8988T (cell line): ENCODE measurements around the gene CCDC169.
"Not testable (repeated sequence)": the region's sequence is repeated elsewhere in the genome, so short reads cannot be mapped to it uniquely, and the experiment has no call there.

Experiments used
- DNase-seq: peaks from one replicate; pipeline ENCODE4 v3.0.0; 2011

CCDC169 gene

DNA sequence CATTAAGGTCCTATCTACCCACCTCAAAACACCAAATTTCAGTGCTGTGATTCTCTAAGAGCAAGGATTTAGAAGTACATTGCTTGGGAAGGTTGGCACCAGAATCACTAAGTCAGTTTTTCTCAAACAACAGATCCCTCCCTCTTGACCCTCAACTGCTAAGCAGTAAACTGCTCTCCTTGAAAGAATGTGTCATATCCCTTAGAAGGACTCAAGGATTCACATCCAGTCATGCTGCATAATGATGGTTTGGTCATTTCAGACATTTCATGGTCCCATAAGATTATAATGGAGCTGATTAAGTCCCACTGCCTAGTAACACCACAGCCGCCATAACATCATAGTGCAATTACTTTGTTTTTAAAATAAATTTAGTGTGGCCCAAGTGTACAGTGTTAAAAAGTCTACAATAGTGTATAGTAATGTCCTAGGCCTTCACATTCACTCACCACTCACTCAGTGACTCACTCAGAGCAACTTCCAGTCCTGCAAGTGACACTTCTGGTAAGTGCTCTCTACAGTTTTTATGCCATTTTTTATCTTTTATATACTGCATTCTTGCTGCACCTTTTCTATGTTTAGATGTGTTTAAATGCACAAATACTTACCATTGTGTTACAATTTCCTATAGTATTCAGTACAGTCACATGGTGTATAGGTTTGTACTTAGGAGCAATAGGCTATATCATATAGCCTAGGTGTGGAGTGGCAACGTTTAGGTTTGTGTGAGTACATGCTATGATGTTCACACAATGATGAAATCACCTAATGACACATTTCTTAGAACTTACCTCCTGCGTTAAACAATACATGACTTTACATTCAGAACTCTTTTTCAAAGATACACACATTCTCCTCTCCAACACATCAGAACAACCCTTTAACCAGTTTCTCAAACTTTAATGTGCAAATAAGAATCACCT, 15.7 kb upstream of the CCDC169 start:
- no peak for DNase-seq

- no peak for DNase-seq
Observed at GRCh38 chr13:36310417-36311108, 12.9 kb upstream of the CCDC169 start.

DNA sequence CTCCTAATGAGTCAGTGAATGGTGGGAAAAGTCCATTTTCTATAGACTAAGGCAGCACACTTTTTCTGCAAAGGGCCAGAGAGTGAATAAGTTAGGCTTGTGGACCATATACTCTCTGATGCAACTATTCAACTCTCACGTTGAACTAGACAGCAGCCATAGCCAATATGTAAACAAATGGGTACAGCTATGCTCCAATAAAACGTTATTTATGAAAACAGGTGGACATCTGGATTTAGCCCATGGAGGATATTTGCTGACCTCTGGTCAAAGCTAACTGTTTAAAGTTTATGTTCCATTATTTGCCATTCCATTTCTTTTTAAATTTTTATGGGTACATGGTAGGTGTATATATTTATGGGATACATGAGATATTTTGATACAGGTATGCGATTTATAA, 4.7 kb upstream of the CCDC169 start:
- no peak for DNase-seq

DNA sequence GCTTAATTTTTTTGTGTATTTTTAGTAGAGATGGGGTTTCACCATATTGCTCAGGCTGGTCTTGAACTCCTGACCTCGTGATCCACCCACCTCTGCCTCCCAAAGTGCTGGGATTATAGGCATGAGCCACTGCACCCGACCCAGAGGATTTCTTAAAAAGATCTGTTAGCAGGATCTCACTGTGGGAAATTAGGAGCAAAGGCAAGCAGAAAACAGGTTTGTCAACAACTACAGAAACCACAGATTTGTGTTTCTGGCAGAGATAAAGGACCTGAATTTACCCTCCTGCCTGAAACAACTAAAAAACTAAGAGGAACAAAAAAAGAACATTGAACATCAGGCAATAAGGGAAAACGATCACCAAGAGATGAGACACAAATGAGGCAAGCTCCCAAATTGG, 1.9 kb upstream of the CCDC169 start:
- not testable (repeated sequence) for DNase-seq

- no peak for DNase-seq
Observed at GRCh38 chr13:36298535-36299068, 988 bp upstream of the CCDC169 start.

DNA sequence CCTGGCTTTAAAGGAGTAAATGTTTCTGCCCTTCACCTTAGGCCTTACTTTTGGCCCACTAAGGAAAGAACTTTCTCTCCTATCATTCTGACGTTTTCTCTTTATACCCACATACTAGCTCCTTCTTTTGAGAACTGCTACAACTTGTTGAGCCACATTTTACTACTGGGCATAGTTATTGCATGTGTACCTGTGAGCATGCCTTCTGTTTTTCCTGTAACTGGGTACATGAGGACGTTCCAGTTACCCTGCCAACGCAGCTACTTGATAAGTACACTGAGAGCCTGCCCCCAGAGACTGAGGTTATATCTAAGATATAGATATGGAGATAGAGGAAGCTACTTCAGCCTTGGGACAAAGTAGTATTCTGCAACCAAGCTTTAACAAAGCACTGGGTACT, 3.5 kb downstream of the CCDC169 start:
- no peak for DNase-seq

DNA sequence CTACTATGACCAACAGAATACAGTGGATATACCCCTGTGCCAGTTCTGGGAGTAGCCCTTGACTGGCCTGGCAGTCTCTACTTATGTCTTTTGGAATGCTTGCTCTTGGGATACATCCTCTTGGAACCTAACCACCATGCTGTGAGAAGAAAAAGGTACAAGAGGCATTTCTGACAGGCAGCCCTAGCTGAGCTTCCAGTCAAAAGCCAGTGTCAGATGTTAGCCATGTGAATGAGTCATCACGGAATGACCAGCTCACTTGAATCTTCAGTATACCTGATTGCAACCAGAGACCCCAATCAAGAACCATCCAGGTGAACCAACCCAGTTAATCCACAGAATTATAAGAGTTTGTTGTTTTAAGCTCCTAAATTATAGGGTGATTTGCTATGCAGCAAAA, 4.1 kb downstream of the CCDC169 start:
- no peak for DNase-seq

DNA sequence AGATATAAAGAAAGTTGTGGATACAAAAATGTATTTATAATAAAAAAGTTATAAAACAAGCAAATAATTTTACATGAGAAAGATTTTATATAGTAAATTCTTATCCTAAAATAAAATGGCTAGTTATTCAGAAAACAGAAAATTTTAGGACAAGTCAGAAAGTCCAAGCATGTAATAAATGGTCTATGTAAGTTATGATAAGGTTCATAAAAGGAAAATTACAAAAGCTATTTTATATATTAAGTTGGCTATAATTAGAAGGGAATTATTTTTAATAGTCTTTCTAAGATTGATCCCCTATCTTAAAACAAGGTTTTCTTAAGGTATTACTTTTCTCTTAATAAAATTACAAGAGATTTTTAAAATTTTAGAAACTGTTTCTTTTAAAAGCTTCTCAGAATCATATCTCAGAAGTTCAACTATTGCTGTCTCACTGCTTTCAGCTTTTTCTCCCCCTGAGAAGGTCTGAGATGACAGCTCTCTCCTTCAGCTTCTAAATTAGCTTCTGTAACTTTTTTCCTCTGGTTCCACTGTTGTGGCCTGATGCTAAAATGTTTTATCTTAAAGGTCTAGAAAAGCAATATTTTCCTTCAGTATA, 8.7 kb downstream of the CCDC169 start:
- DNase-seq: no peak

DNA sequence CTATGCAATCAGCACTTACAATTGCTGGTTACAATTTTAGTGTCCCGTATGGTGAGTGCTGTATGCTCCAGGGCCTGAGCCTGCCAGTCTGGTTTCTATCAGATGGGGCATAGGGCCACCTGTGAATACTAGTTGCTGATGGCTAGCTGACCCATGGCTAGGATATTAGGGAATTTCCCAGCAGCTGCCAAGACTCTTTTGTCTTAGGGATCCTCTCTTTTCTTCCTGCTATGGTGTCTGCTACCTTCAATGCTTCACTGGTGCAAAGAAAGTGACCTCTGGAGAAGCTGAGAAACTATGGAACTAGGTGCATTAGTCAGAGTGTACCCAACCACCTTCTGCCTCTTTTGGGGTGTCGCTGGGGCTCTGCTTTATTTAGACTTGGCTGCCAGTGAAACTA, 11.6 kb downstream of the CCDC169 start:
- DNase-seq: no peak

DNA sequence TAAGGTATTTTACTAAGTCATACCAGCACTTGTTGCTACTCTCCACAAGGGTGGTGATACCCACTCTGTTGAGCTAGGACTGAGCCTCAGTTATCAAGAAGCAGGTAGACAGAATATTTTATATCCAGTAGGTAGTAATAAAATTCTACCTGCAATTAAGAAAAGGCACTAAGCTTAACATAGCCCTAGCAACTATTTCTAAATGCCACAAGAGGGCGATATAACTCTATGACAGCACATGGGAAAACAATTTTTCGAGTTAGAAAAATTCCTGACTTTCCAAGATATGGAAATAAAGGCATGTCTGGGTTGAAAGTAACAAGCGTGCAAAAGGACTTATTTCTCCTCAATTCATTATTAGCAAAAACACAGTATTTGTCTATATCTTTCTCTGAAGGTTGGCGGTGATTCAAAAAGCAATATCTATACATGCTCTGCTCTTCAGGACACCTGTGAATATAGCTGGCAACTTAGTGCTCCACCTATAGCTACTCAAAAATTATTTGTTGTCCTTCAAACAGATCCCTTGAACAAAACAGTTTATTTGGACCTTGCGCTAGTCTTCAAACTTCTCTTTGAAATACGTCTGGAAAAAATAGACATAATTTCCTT, 14.7 kb downstream of the CCDC169 start:
- DNase-seq: no peak

- DNase-seq: no peak
Observed at GRCh38 chr13:36275190-36276002, 22.2 kb downstream of the CCDC169 start.

DNA sequence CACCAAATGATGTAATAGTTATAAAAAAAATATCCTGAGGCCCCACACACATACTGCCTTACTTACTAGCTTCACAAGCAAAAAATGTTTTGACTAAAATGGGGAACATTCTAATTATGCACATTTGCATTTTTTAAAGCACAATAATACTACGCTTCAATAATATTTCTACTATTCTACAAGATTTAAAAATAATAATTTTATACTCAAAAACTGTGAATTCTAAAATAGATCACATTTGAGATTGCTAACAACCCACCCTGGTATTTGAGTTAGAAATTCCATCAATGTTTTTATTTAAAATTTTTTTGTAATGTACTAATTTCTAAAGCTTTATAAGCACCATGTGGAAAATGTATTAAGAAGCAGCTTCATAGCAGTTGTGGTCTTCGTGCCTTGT, 24.2 kb downstream of the CCDC169 start:
- no peak for DNase-seq

DNA sequence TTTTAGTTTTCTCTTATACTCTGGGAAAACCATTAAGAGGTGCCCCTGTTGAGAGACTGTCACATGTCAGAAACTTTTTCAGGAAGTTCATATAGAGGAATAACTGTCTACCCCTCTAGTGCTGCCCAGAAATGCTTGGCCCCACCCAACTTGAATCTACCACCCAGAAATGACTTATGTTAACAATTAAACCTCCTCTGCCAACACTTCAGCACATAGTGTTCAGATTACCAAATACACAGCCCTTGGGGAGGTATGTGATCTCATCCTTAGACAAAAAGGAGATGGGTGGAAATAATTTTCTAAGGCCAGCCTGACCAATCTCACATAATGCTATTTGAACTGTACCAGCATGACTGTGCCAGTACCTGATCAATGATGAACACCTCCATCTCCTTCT, 35.6 kb downstream of the CCDC169 start:
- DNase-seq: no peak

DNA sequence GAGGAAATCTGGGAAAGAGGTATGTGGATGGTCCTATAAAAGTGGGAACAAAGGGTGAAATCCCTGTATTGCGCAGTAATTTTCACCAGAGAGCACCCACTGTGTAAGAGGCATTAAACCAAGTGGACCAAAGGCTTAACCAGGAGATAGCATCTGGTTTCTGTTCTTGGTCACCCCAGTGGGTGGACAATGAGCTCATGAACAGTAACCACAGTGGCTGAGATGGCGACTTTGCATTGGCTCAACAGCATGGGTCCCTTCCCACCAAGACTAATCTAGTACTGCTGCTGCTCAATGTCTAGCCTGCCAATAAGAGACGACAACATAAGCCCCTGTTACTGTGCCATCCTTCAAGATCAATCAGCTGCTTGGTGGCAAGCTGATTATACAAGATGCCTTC, 36.6 kb downstream of the CCDC169 start:
- no peak for DNase-seq

DNA sequence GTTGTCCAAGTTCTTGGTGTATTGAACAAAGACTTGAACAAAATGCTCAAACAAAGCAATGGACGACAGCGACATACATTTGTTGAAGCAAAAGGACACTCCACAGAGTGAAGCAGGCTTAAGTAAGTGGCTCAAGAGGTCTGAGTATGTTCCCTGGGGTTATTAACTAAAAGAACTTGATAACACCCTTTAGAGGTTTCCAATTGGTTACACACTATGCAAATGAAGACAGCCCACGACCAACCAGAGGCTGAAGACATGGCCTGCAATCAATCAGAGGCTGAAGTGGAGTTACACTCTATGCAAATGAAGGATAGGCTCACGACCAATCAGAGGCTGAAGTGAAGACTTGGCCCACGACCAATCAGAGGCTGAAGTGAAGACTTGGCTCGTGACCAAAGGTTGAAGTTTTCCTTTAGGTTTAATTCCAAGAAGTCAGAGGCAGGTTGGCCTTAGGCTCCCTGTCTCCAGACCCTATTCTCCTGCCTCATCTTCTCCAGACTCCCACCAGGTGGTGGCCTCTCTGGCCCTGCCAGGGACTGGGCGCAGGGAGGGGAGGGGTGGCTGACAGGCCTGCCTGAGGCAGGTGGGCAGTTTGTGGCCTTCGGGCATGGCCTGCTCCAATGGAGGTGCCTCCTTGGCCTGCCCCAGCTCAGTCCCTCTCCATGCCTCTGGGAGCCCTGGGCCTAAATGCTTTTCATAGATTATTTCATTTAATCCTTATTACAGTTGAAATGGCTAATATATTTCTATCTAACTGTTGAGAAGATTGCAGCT, 38.1 kb downstream of the CCDC169 start:
- DNase-seq: no peak

DNA sequence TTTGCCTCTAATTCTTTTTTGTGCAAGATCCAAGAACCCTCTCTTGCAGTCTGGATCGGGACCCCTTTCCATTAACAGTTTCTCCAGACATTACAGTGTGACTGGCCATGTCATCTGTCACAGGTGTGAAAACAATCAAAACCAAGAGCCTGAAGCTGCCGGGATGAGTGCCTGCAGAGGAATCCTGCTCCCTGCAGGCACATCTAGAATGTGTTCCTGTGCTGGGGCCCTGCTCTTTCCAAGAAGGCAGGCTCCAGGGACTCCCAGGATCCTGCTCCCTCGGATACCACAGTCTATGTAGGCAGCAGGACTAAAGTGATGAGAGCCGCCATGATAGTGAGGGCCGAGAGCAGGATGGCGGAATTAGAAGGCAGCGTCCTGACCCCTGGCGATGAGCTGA, 38.8 kb downstream of the CCDC169 start:
- no peak for DNase-seq

GRCh38 chr13:36251526-36251925, 46.1 kb downstream of the CCDC169 start:
- DNase-seq: no peak

DNA sequence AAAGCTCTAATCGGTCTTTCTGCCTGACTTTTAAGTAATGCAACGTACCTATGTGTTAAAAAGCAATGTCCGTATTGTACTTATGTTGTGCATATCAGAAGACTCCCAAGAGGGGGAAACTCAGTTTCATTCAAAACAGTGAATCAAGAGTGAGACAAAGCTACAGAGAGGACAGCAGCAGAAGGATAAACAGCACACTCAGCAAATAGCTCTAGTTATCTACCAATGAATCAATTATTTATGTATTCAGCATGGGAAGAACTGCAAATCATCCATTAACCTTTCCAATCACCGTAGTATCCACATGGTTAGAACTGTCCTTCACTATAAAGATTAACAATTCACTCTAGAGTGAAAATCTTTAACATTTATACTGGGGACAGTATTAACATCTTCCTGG, 46.6 kb downstream of the CCDC169 start:
- no peak for DNase-seq

DNA sequence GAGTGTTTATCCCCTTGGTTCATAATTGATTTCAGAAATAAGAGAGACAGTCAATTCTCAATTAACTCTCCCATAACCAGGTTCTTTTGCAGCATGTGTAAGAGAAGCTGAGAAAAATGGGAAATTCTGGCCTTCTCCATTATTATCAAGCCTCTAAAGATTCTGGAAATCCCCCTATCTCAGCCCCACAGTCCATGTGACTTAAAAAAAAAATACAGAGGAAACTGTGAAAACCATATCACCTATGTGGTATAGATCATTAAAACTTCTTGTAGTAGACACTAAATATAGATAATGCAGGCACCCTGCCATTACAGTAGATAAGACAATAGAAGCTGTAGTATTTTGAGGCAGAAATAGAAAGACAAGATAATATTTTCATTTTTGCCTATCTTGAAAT, 48.9 kb downstream of the CCDC169 start:
- DNase-seq: no peak

- DNase-seq: no peak
Observed at GRCh38 chr13:36244990-36245389, 52.6 kb downstream of the CCDC169 start.

DNA sequence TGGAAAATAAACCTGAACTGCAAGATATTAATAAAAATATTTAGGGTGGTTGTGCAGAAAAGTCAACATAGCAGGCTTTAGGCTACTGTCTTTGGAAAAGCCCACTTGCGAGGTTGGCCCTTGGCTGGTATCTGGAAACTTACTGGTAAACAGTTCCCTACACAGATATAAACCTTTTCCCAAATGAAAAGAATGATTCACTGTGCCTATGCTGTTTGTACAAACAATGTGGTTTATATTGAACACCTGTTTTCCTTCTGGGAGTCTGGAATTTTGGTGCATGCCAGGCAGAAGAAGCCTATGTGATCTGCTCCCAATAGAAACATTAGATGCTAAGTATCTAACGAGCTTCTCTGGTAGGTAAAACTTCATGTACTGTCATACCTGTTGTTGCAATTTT, 53.5 kb downstream of the CCDC169 start:
- DNase-seq: no peak

DNA sequence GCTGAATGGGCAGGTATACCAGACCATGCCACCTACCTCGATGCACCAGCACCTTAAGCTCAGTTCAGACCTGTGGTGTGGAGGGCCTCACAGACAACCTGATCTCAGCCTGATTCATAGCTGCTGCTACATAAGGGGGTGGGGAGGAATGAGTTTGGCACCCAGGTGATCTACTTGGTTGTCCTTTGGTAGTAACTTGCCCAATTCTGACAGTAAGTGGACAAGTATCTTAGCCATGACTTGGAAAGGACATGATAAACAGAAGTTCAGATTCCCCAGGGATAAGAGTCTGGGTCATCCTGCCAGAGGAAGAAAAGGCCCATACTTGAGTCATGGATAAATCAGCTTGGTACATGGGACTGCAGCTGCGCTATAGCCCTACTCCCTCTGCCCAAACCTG, 54.9 kb downstream of the CCDC169 start:
- no peak for DNase-seq
